ENCODE data around the gene PIP4K2C.

The PIP4K2C gene

DNA sequence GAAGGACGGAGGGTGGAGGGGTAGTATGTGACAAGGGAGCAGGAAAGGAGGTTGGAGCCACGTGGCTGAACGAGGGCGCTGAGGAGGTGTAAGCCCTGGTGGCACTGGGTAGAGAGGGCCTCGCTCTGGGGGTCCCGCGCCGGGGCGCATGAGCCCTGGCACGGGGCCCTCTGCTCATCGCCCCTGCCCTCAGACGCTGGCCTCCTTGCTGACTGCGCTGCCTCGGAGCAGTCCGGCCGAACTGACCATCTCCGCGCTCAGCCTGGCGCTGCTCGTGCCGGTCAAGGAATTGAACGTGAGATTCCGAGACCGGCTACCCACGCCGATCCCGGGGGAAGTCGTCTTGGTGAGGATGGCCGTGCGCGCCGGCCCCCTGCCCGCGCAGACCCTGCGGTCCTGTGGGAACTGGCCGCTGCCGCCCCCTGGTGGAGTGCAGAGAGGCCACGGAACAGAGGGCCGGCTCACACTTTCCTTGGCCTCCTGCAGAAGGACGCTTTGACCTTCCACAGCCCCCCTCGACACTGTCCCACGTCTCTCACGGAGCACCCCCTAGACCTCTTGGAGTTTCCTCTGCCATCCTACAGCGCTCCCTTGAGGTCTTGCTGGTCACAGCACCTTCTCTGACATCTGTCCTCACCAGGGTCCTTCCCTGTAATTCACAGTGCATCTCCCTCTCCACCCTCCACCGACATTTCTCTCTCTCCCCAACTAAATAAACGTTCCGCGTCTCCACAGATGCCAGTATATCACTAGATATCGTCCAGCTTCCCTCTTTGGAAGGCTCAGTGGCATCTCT, 30.7 kb downstream of the PIP4K2C start:
- peak; percentile 69 for DNase-seq (ENCODE audit: low read depth, low spot score)

DNA sequence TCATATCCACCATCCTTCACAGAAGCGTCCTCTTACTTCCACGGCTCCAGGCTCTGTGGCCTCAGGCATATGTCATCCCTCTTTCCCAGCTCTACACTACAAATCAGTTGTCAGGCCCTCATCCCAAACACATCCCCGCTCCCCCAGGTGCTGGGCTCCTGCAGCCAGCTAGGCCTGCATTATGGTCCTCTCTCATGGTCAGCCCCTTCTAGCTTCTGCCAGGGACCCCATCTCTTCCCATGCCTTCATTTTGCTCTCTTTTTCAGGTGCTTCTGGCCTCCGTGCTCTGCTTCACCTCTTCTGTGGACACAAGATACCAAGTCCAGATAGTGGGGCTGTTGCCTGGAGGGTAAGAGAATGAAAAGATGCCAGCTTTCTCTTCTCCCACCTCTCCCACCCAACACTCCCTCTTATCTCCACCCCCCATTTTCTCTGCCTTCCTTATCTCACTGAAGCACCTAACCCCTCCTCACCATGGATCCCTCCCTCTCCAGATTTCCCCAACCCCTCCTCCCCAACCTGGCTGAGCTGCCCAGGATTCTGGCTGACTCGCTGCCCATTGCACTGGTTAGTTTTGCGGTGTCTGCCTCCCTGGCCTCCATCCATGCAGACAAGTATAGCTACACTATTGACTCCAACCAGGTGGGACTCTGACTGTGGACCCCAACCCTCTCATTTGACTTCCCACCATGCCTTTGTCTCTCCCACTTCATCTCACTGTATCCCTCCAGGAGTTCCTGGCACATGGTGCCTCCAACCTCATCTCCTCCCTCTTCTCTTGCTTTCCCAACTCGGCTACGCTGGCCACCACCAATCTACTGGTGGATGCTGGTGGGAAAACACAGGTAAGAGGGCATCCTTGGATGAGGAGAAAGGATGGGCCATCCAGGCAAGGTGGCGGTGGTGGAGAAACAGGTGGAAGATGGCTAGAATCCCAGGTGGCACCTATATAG, 31.6 kb downstream of the PIP4K2C start:
- DNase-seq (ENCODE audit: low read depth, low spot score), result no peak

DNA sequence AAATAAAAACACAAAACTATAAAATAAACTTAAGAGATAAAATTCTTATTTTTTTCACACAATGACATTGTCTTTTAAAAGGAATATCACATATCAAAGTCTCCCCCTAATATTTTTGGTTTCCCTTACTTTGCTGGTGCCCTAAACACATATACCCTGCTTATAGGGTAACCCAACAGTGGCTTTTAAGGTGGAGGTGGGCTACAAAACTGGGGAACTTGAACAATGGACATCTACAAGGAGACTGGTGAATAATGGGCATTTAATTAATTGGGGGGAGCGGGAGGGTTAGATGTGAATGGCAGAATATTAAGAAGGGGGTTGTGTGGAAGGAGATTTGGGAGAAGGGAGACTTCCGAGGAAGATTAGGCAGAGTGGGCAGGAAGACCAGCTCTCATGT, 32.4 kb downstream of the PIP4K2C start:
- DNase-seq (ENCODE audit: low read depth, low spot score), result no peak

DNA sequence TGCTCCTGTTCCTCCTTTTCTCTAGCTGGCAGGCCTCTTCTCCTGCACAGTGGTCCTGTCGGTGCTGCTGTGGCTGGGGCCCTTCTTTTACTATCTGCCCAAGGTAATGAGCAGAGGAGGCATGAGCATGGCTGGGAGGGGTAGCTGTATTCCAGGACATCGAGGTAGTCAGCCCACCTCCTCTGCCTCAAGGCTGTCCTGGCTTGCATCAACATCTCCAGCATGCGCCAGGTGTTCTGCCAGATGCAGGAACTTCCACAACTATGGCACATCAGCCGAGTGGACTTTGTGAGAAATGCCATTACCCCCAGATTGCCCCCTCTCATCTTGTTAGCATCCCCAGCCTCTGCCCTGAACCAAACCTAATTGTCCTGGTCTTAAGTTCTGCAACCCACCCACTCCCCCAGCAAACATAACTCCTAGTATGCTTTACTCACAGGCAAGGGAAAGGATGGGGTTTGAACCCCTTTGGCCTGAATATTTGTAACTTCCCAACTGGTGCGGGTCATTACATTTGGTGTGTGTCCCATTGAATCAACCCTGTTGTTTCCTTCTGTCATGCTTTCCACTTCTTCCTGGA, 32.9 kb downstream of the PIP4K2C start:
- no peak for DNase-seq (ENCODE audit: low read depth, low spot score)

DNA sequence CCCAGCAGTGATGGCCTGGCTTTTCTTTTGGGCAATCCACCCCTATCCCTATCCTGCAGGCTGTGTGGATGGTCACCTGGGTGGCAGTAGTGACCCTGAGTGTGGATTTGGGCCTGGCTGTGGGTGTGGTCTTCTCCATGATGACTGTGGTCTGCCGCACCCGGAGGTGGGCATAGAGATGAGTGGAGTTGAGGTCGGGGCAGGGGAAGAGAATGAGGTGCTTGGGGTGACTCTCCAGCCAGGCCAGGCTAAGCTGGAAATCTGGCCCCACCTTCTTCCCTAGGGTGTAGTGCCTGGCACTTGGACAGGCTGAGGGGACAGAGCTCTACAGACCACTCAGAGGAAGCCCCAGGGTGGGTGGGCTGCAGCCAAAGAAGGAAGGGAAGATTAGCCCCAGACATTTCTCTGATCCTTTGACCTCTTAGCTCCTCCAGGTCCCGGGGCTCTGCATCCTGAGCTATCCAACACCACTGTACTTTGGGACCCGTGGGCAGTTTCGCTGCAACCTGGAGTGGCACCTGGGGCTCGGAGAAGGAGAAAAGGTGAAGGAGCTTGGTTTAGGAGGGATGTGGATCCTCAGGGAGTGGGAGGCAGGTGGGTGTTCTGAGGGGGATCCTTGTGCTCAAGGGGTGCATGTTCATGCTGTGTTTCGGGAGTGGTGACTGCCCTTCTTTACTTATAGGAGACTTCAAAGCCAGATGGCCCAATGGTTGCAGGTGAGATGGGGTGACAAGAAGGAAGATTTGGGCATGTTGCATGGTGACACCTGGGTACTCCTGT, 33.6 kb downstream of the PIP4K2C start:
- no peak for DNase-seq (ENCODE audit: low read depth, low spot score)

DNA sequence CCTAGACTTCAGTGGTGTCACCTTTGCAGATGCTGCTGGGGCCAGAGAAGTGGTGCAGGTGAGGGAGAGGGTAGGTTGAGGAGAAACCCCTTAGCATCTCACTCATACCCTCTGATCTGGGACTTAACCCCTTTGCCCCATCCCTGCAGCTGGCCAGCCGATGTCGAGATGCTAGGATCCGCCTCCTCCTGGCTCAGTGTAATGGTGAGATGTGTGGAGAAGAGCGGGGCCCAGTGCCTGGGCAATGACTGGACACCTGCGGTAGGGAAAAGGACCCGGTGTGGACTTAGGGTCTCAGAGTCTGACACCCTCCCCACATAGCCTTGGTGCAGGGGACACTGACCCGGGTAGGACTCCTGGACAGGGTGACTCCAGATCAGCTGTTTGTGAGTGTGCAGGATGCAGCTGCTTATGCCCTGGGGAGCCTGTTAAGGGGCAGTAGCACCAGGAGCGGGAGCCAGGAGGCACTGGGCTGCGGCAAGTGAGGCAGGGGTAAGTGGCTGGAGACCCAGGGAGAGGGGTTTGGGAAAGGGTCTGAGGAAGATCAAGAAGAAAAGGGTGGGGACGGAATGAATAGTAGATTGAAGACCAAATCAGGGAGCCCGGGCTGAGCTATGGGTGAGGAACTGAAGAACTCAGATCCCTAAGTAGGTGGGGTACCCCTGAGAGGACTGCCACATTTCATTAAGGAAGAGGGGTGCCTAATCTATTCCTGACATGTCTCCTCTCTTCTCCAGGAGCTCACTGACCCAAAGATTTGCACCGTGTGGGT, 34.5 kb downstream of the PIP4K2C start:
- DNase-seq (ENCODE audit: low read depth, low spot score), result no peak

DNA sequence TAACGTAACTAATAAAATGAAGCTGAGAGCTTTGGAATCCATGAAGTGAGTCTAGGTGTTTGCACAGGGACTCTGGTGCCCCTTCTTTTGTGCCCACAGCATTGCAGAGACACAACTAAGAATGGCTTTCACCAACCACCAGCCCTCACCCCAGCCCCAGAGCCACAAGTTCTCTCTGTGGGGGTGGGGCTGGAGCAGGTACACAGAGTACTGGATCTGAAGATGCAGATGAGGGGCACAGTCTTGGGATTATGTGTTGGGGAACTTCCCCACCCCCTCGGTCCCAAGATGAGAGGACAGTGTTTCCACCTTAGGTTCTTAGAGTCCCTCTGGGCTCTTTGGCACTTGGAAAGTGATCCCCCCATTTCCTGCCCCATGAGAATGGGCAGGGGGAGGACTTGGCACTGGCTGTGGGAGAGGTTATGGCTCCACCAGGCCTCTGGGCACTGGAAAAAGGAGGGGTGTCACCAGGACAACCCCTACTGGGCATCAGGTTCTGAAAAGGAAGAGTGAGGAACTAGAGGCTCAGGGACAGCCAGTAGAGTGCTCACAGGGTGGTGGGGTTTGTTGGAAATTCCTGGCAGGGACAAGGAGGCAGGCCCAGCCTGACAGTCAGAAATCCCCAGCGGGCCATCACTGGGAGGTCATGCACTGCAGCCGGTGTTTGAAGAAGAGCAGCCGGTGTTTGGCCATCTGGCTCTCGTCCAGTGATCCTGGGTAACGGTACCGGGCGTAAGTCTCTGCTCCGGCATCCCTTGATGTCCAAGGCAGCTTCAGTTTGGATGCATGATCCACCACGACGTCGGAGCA, 35.3 kb downstream of the PIP4K2C start:
- DNase-seq (ENCODE audit: low read depth, low spot score), result no peak

DNA sequence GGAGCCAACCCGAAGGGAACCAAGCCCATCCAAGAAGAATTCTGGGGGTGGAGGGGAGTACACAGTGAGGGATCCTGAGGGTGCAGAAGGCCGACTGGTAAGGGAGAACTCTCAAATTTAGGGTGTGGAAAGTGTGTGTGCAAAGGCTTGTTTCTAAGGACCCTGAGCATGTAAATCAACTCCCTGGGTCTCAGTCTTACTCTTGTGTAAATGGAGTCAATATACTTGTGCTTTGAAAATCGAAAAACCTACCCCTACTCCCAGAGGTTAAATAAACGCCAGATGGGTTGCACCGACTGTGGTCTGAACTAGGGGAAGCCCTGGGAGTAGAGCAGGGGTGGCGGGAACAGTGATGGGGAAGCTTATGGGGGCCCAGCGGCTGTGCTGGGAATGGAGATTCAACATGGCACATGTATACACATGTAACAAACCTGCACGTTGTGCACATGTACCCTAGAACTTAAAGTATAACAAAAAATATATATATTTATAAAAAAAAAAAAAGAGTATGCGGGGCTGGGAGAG, 36.0 kb downstream of the PIP4K2C start:
- DNase-seq (ENCODE audit: low read depth, low spot score), result no peak

DNA sequence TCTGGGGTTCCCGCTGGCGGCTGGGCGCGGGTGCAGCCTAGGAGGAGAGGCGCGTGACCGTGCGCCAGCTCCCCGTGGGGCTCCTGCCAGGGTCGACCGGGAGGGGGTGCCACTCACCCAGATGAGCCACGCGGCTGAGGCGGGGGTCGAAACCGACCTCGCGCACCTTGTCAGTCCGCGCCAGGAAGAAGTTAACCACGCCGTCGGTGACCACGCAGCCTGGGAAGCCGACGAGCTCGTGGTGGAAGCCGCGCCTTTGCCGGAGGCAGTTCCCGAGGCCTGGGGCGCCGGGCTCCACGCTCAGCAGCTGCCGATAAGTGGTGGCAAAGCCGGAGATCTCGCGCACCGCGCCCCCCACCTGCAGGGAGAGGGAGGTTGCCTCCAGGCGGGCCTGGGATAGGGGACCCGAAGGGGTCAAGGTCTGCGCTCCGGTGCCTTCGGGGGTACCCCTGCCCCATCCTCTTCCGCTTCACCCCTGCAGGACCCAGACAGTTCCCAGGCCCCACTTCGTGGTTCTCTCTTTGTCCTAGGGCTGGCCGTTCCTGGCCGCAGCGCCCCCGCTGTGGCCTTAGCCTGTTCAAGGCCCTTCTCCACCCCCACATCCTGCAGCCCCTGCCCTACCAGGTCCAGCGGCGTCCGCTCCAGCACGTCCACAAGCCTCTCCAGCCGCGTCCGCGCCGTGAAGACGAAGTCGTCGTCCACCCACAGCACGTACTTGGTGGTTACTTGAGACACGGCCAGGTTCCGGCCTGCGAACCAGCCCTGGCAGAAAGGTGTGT, 36.7 kb downstream of the PIP4K2C start:
- DNase-seq (ENCODE audit: low read depth, low spot score), result peak; percentile 18

DNA sequence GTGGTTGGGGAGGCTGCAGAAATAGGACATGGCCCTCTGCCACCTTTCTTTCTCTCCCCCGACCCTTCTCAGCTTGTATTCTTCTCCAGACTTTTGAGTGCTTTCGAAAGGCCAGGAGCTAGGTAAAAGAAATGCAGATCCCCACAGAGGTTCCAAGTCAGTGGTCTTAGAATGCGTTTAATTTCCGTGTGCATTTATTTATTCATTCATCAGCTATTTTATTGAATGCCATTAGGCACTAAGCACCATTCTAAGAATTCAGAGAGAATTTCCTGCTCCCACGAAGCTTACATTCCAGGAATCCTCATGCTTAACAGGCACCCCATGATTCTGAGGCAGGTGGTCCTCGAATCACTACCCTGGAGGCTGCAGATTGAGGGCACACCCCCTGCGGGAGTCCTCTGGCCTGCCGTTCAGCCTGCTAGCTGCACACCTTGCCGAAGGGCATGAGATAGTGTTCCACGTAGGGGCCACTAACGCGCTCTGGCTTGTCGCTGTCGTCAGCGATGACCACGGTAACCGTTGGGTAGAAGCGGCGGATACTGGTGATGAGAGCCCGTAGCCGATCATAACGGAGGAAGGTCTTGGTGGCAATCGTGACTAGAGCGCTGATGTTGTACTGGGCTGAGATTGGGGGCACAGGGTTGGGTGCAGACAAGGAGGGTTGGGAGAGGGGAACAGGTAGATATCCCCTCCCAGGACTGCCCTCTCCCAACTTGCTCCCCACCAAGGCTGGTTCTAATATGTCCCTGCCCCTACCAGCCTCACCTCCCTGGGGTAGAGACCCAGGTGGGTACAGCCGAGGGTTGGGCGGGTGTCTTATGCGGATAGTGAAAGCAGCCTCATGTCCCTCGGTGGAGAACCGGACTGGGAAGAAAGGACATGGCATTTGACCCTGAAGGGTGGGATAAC, 37.5 kb downstream of the PIP4K2C start:
- DNase-seq (ENCODE audit: low read depth, low spot score), result no peak

DNA sequence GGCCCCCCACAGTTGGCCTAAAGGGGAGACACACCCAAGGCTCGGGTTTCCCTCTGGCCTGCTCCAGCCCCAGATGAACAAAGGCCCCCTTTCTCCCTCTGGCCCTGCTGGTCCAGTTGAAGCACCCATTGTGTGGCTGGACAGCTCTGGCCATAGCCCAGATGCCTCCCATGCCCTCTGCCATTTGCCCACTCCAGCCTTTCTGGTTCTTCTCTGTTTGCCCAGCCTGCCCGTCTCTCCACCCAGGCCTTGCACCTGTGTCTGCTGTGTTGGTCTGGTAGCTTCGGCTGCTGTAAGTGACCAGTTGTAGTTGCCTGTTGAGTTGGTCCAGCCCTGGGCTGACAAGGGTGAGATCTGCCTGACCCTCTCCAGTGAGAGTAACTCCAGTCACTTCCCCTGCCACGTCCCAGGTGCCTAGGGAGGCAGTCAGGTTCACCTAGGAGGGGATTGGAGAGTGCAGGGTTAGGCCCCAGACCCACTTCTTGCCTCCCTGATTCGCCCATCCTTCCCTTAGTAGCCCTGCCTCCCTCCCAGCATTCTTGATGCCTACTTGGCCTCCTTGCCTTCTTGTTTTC, 39.0 kb downstream of the PIP4K2C start:
- DNase-seq (ENCODE audit: low read depth, low spot score), result peak; percentile 2

DNA sequence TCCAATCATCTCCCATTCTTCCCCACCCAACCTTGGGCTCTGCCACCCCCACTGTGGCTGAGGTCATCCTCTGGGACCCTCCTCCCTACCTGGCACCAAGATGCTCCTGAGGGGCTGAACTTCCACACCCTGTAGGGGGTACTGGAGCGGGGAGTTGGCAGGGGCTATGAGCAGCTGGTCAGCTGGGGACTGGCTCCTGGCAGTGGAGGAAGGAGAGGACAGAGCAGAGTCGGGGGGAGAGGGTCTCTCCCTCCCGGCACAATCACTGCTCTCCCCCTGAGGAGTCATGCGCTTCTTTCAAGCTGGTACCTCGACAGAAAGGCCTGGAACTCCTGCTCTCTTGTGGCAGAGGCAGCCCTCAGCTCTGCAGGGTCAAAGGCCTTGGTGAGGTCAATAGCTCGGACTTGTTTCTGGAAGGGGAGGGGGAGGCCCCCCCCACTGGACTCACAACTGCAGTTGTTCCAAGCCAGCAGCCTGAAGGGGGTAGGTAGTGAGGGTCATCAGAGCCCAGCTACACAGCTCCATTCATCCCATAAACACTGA, 40.0 kb downstream of the PIP4K2C start:
- no peak for DNase-seq (ENCODE audit: low read depth, low spot score)

DNA sequence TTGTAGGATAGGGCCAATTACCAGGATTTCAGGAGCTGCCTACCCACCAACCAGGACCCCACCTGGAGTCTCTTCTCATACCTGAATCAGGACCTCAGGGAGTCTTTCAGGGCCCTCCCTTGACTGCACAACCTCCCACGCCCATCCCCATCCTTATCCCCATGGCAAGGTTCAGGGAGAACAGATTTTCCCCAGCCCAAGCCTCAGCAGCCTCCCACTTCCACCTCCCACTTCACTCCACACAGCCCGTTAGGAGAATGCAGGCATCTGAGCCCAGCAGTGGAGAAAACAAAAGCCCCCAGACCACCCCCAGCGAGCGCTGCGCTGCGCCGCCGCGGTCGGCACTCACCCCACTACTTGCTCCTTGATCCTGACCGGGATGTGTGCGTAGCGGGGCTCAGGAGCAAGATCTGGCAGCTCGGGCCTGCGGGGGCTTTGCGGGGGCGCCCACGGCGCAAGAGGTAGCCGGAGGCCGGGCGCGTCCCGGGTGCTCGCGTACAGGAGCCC, 40.6 kb downstream of the PIP4K2C start:
- no peak for DNase-seq (ENCODE audit: low read depth, low spot score)

DNA sequence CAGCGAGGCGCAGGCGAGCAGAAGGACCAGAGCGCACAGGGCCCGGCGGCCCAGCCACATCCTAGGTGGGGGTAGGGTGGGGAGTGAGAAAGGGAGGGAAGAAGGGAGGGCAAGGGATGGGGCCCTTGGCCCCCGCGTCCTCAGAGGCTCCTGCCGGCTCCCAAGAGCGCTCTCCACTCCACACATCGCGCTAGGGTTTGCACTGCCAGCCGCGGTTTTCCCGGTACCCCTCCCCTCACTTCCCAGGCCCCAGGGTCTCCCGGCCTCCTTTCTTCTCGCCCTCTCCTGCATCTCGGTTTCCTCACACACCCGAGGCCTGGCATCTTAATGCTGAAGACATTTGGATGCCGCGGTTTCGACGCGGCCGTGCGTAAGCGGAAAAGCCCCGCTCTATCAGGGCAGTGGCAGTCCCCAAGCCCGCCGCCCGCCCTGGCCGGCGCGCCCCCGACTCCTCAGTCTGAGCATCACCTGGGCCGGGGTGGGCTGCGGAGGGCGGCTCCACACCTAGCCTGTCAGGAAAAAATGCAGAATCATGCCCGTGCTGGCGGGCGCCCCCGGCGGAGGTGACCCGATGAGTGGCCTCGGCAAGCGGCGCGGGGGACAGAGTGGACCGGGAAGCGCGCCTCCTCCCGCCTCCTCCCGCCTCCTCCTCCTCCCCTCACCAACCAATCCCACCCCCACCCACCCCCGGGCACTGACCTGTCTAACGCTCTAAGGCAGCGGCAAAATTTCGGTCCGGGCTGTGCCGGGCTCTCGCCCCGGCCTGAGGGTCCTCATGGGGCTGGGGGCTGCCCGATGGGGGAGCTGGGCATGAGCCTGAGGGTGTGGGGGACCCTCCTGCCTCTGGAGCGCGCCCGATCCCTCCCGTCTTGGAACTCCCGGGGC, 41.3 kb downstream of the PIP4K2C start:
- peak; percentile 44 for DNase-seq (ENCODE audit: low read depth, low spot score)

DNA sequence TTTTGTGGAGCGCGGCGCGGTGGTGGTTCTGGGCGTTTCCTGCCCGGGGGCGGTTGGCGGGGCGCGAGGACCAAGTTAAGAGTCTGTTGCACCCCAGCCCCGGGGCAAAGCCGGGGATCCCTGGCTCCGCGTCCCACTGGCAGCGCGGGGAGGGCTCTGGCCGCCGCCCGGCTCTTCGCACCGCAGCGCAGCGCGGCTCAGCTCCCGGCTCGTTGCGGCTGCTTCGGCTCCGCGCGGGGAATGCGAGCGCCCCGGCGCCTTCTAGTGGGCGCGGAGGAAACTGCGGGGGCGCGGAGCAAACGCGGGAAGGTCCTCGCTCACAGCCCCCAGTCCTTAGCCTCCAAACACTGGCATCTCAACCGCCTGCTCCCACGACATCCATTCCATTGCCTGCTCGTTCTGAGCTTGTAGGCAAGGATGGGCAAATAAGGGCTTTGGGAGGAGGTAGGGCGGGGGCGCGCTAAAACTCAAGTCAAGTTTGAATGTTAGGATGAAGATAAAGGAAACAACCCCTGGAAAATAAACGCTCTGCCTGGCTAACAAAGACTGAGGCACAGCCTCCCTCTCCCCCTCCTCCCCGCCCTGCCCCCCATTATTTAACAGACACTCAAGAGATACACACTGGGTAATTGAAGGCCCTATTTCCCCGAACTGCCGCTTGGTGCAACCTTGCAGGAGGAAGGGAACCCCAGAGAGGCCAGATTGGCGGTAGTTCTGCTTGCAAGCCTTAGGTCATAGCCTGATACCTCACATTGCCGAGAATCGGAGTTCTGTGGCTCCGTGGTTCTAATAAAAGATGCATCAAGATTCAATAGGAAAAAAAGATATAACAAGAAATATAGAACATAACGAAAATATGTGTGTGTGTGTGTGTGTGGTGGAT, 42.2 kb downstream of the PIP4K2C start, which contains the start of gene B4GALNT1:
B4GALNT1 (minus strand) TSS at position 244 of the 883 bp plus-strand sequence. CDS start 1,069 bp downstream, outside the sequence.
- peak; percentile 89 for DNase-seq (ENCODE audit: low read depth, low spot score)
